K562 (cell line): Measurements from ENCODE around the gene MED29. TPM values are rescaled to one million over a fixed set of nuclear protein-coding genes. Genes with fewer than 3 reads are reported as not detected.

Experiments
- ATAC-seq: fragments of 200-7000 bp; cut with Tn5 transposase; 3 replicates; pipeline ENCODE4 v1.9.1; 2020; ENCODE audit warnings: moderate library complexity
- BruUV-seq: library from RNA; stranded (reverse); fragments of 400-500 nt; replicated peaks from 2 replicates; lab custom pipeline; 2021; lab: Mats Ljungman, UMichigan
- CTCF ChIA-PET: fragments of 300-600 bp; formaldehyde crosslinking; extraction: SDS; loops from one replicate; lab custom pipeline; 2021; ENCODE audit warnings: low intra/inter-chr PET ratio; lab: Yijun Ruan, JAX
- POLR2A ChIA-PET: fragments of 300-600, 350-650 bp; sonication (Branson Sonifier 250); formaldehyde crosslinking; extraction: SDS; loops from one replicate; lab custom pipeline; 2021; ENCODE audit warnings: antibody characterized with exemption, inconsistent platforms; lab: Yijun Ruan, JAX
- DNase-seq, 4 experiments: peaks; one replicate each; pipeline versions ENCODE4 v3.0.0 to v3.0.0-alpha.2; 2011 to 2018; ENCODE audit warnings: low spot score in 3 of 4, mixed read lengths in 3 of 4; ENCODE audit errors: extremely low read depth in 1 of 4
- FAIRE-seq: peaks from 2 replicates; lab custom pipeline; 2011; peaks lifted over from hg19 to GRCh38; lab: Jason Lieb, UNC
- H2AFZ ChIP-seq: 2 replicates; pipeline ENCODE4 v1.6.0; 2011; ENCODE audit warnings: low read depth, low read length, control low read depth, inconsistent platforms
- H3K27ac ChIP-seq: fragments of 200-600 bp; 3 replicates; pipeline ENCODE4 v1.8.0; 2011; ENCODE audit warnings: low read depth, mild to moderate bottlenecking, control low read depth, inconsistent platforms, low read length, moderate library complexity, mixed read lengths; ENCODE audit errors: extremely low read depth
- H3K27me3 ChIP-seq, 2 experiments: fragments of 300-600 bp in 1 of 2; 2 replicates in 1 of 2; 3 replicates in 1 of 2; pipeline versions ENCODE4 v1.6.0 to v1.8.0; 2011; ENCODE audit warnings: inconsistent platforms in 2 of 2, low read length in 2 of 2, mild to moderate bottlenecking in 1 of 2, mixed read lengths in 1 of 2, moderate library complexity in 1 of 2; ENCODE audit not compliant: control insufficient read depth in 2 of 2, insufficient read depth in 2 of 2
- H3K36me3 ChIP-seq: fragments of 300-600 bp; 3 replicates; pipeline ENCODE4 v1.8.0; 2011; ENCODE audit warnings: mild to moderate bottlenecking, low read length, inconsistent platforms; ENCODE audit not compliant: control insufficient read depth, insufficient read depth
- H3K4me1 ChIP-seq, 2 experiments: fragments of 200-600 bp in 1 of 2; replicated peaks in 1 of 2; 2 replicates in 1 of 2; 3 replicates in 1 of 2; pipeline versions ENCODE4 v1.5.1 to v1.8.0; 2011; ENCODE audit warnings: inconsistent platforms in 2 of 2, low read length in 2 of 2, mild to moderate bottlenecking in 1 of 2, mixed read lengths in 1 of 2, moderate library complexity in 1 of 2; ENCODE audit not compliant: control insufficient read depth in 2 of 2, insufficient read depth in 2 of 2
- H3K4me2 ChIP-seq: 2 replicates; pipeline ENCODE4 v1.6.1; 2011; ENCODE audit warnings: low read length, control low read depth, inconsistent platforms, mixed read lengths; ENCODE audit not compliant: insufficient read depth
- H3K4me3 ChIP-seq: fragments of 200-600 bp; sonication (generic), shearing (Covaris generic); 2 replicates; pipeline ENCODE4 v1.5.1; 2016; ENCODE audit warnings: control low read depth, inconsistent platforms
- H3K79me2 ChIP-seq: fragments of 200-600 bp; 3 replicates; pipeline ENCODE4 v1.8.0; 2011; ENCODE audit warnings: low read length, inconsistent platforms; ENCODE audit not compliant: control insufficient read depth, insufficient read depth
- H3K9ac ChIP-seq, 2 experiments: 2 replicates each; pipeline versions ENCODE4 v1.6.0 to v1.6.1; 2011; ENCODE audit warnings: low read depth in 2 of 2, low read length in 2 of 2, control low read depth in 1 of 2, inconsistent platforms in 1 of 2, mild to moderate bottlenecking in 1 of 2, mixed read lengths in 1 of 2; ENCODE audit not compliant: insufficient read depth in 1 of 2
- H3K9me1 ChIP-seq: one replicate; pipeline ENCODE4 v1.6.0; 2011; ENCODE audit warnings: inconsistent platforms, mild to moderate bottlenecking, low read length, moderate library complexity; ENCODE audit not compliant: control insufficient read depth, insufficient read depth
- H3K9me3 ChIP-seq: replicated peaks from 2 replicates; pipeline ENCODE4 v1.5.1; 2011; ENCODE audit warnings: low read depth, low read length, inconsistent platforms; ENCODE audit not compliant: control insufficient read depth, insufficient read depth
- H4K20me1 ChIP-seq: replicated peaks from 2 replicates; pipeline ENCODE4 v1.6.1; 2011; ENCODE audit warnings: low read length, inconsistent platforms, mixed read lengths; ENCODE audit not compliant: control insufficient read depth, insufficient read depth
- ARID1B ChIP-seq: fragments of 450-650 bp; IDR thresholded peaks from 2 replicates; pipeline ENCODE4 v1.6.1; 2016; ENCODE audit warnings: antibody characterized with exemption, mild to moderate bottlenecking, inconsistent platforms
- CC2D1A ChIP-seq: fragments of 450-650 bp; IDR thresholded peaks from 2 replicates; pipeline ENCODE4 v1.6.1; 2017; ENCODE audit warnings: mild to moderate bottlenecking
- CGGBP1 ChIP-seq: fragments of 250-450 bp; sonication (Bioruptor Pico); IDR thresholded peaks from 2 replicates; pipeline ENCODE4 v1.9.0; 2021; ENCODE audit warnings: mild to moderate bottlenecking
- HBP1 ChIP-seq: fragments of 450-650 bp; formaldehyde crosslinking; IDR thresholded peaks from 2 replicates; pipeline ENCODE4 v1.4.0; 2022; ENCODE audit warnings: missing genetic modification characterization
- HMG20B ChIP-seq: fragments of 250-450 bp; sonication (Bioruptor Pico); IDR thresholded peaks from 2 replicates; pipeline ENCODE4 v1.5.0; 2021; ENCODE audit warnings: mild to moderate bottlenecking
- L3MBTL2 ChIP-seq: fragments of 450-650 bp; IDR thresholded peaks from 2 replicates; pipeline ENCODE4 v1.6.1; 2016; ENCODE audit warnings: mild to moderate bottlenecking, moderate library complexity
- LARP7 ChIP-seq: fragments of 450-650 bp; IDR thresholded peaks from 2 replicates; pipeline ENCODE4 v1.6.1; 2016
- MAZ ChIP-seq, 2 experiments: fragments of 450-650 bp in 1 of 2; sonication (generic) in 1 of 2; formaldehyde crosslinking; IDR thresholded peaks in 1 of 2; conservative IDR thresholded peaks in 1 of 2; 2 replicates each; pipeline versions ENCODE4 v1.4.0 to v1.5.0; 2020; ENCODE audit warnings: mild to moderate bottlenecking in 1 of 2, missing genetic modification reagents in 1 of 2
- MIER1 ChIP-seq: fragments of 450-650 bp; IDR thresholded peaks from 2 replicates; pipeline ENCODE4 v1.6.1; 2016; ENCODE audit warnings: antibody characterized with exemption, mild to moderate bottlenecking, low read depth
- NCOA1 ChIP-seq: fragments of 450-650 bp; IDR thresholded peaks from 2 replicates; pipeline ENCODE4 v1.6.1; 2016; ENCODE audit warnings: low read depth
- RAD51 ChIP-seq: fragments of 450-650 bp; IDR thresholded peaks from 2 replicates; pipeline ENCODE4 v1.7.1; 2016; ENCODE audit warnings: low read depth, mild to moderate bottlenecking, borderline replicate concordance
- SMARCA4 ChIP-seq: fragments of 450-650 bp; IDR thresholded peaks from 2 replicates; pipeline ENCODE4 v1.6.1; 2016
- SMARCE1 ChIP-seq: fragments of 450-650 bp; IDR thresholded peaks from 2 replicates; pipeline ENCODE4 v1.7.1; 2016; ENCODE audit warnings: mild to moderate bottlenecking
- SNAPC5 ChIP-seq: fragments of 250-450 bp; sonication (Bioruptor Pico); IDR thresholded peaks from 2 replicates; pipeline ENCODE4 v1.8.0; 2021; ENCODE audit warnings: moderate library complexity, mild to moderate bottlenecking, inconsistent platforms
- SREBF1 ChIP-seq: fragments of 150-350 bp; IDR thresholded peaks from 2 replicates; pipeline ENCODE4 v1.6.1; 2014; ENCODE audit warnings: antibody characterized with exemption, low read depth, low read length, borderline replicate concordance
- TCF7L2 ChIP-seq: fragments of 150-350 bp; IDR thresholded peaks from 2 replicates; pipeline ENCODE4 v1.6.1; 2016; ENCODE audit warnings: low read depth, mild to moderate bottlenecking, low read length, moderate library complexity
- U2AF2 ChIP-seq: fragments of 200-400 bp; formaldehyde crosslinking; optimal IDR thresholded peaks from 2 replicates; pipeline ENCODE3; 2017; ENCODE audit warnings: low read depth, mild to moderate bottlenecking, low read length
- ZNF239 ChIP-seq: fragments of 250-450 bp; sonication (Bioruptor Pico); IDR thresholded peaks from 2 replicates; pipeline ENCODE4 v1.4.0; 2020; ENCODE audit warnings: mild to moderate bottlenecking
- ZNF316 ChIP-seq: fragments of 450-650 bp; IDR thresholded peaks from 2 replicates; pipeline ENCODE4 v1.6.1; 2016
- WGBS: fragments of 100-300 bp; shearing (Covaris generic); methylation state at CpG from one replicate; pipeline ENCODE4 v1.1.6; 2016; ENCODE audit warnings: low coverage, mixed read lengths; ENCODE audit not compliant: insufficient coverage; ENCODE audit errors: missing lambda C conversion rate; 5-methylcytosine and 5-hydroxymethylcytosine counted together
- in situ Hi-C: fragments of 300-500 bp; cut with MboI; formaldehyde crosslinking; loops from 4 replicates; pipeline ENCODE4 v1.15.0; 2018; ENCODE audit warnings: inconsistent platforms, mixed read lengths
- intact Hi-C: fragments of 100-400 bp; cut with micrococcal nuclease; formaldehyde crosslinking; loops from 2 replicates; pipeline ENCODE4 v1.14.2; 2022
- polyA plus RNA-seq, 8 experiments: library from polyadenylated mRNA; depleted of rRNA in 4 of 8; stranded (reverse) in 5 of 8; unstranded in 3 of 8; fragments of >200 nt; fragmentation: Nextera tagmentation in 2 of 8; fragmentation: Illumina TruSeq in 1 of 8; extraction: Ambion mirVana in 2 of 8; extraction: Trizol in 1 of 8; gene quantifications; 2 replicates each; pipeline versions ENCODE4 v1.2.1 to v1.2.3, GENCODE V29; 2011 to 2014; ENCODE audit warnings: inconsistent platforms in 1 of 8, missing spikeins in 1 of 8
- total RNA-seq, 7 experiments: library from RNA; depleted of rRNA in 6 of 7; stranded (reverse); fragments of >200 nt in 6 of 7; fragmentation: Illumina TruSeq in 2 of 7; extraction: Trizol in 2 of 7; gene quantifications; 2 replicates each; pipeline versions ENCODE4 v1.2.1 to v1.2.3, GENCODE V29; 2011 to 2021; ENCODE audit warnings: low replicate concordance in 1 of 7

MED29 gene
- total and polyA plus RNA-seq, 9 of the 15 experiments (the other 6 are each of a cell fraction or from before 2014, with no cell fraction given) = 1.8 to 22.6 (median 12.4) TPM

DNA sequence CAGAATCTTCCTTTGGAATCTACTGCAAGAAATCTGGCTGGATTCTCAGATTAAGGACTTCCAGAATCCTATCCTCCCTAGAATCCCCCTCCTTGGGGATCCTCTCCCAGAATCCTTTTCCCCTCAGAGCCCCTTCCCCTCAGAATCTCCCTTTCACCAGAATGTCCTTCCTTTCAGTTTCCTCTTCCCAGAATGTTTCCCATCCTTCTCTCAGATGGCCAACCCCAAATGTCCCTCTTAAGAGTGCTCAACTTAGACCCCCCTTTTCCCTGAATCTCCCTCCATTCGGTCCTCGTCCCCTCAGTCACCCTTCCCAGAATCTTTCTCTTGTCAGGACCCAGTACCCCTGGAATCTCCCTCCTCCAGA is 45.2 kb downstream of the MED29 start:
- Histone ChIP-seq H3K36me3 (peaks cover 37% of the 10 kb centered on the region), H3K9me1 (no peaks in the 10 kb centered on the region), H3K9me3 (no peaks in the 10 kb centered on the region), H3K9ac (peak overlapping the region; percentile 81 to 99; a peak in 3 of 4 replicates), H3K27me3 (no peaks in the 10 kb centered on the region), H4K20me1 (peaks cover 21% of the 10 kb centered on the region), H3K4me1 (peaks cover 19 to 23% of the 10 kb centered on the region in 2 experiments), H3K27ac (peak overlapping the region; percentile 54), H3K4me3 (peak overlapping the region; percentile 100), H3K4me2 (peak overlapping the region; percentile 82), H3K79me2 (peaks cover 32% of the 10 kb centered on the region), H2AFZ (peak overlapping the region; percentile 54)
- TSS peak; percentile 99 for BruUV-seq
- in situ Hi-C loops = no loop called here
- ATAC-seq = no peak
- 10% methylated on average over 2 of the region's 2 CpGs for WGBS
- no peak for DNase-seq
- POLR2A ChIA-PET = interaction anchor here (0.6 to 6.2 kb wide), 50 partner anchors 8 to 981 kb away, joined by 3 to 141 read pairs (median 4); partner anchors contain the start of genes DYRK1B, EID2B, MED29 and PAF1
- CTCF ChIA-PET = no interaction called here
- no peak for FAIRE-seq
- intact Hi-C loops = no loop called here
- TF ChIP-seq SREBF1 (0 out of 2 replicates have a peak, but pooled peaks have one; percentile 3), LARP7 (0 out of 2 replicates have a peak, but pooled peaks have one; percentile 41), U2AF2 (no peak), SNAPC5 (CRISPR knock-in tag) (no peak), TCF7L2 (no peak), L3MBTL2 (0 out of 2 replicates have a peak, but pooled peaks have one; percentile 2), SMARCA4 (peak; percentile 15; the same call in 1 of the 2 replicates), CGGBP1 (CRISPR knock-in tag) (no peak), MAZ (CRISPR knock-in tag; conservative IDR thresholded peaks at IDR 0.05 in 1 of 2, IDR thresholded peaks at IDR 0.05 in 1 of 2) (no peak), NCOA1 (peak; percentile 14; the same call in 1 of the 2 replicates), ZNF239 (no peak), RAD51 (no peak), SMARCE1 (peak; percentile 54), ZNF316 (0 out of 2 replicates have a peak, but pooled peaks have one; percentile 2), ARID1B (peak; percentile 16; the same call in 1 of the 2 replicates), MIER1 (0 out of 2 replicates have a peak, but pooled peaks have one; percentile 31), HBP1 (CRISPR knock-in tag) (0 out of 2 replicates have a peak, but pooled peaks have one; percentile 4), CC2D1A (peak; percentile 91; the same call in 1 of the 2 replicates), HMG20B (CRISPR knock-in tag) (no peak)
- TF ChIP-seq, all 486 proteins: peak for 11
